HL-60 (cell line): ENCODE measurements around the gene CAPN13.

Experiments
- DNase-seq, 2 experiments: peaks; one replicate each; pipeline ENCODE4 v3.0.0-alpha.2; 2010 to 2020; ENCODE audit warnings: low read depth in 1 of 2, low spot score in 1 of 2
- H3K27ac ChIP-seq: fragments of 250-450 bp; sonication (Bioruptor Pico); replicated peaks from 2 replicates; pipeline ENCODE4 v1.5.1; 2020; ENCODE audit warnings: mild to moderate bottlenecking, moderate library complexity
- H3K27me3 ChIP-seq: fragments of 250-450 bp; sonication (Bioruptor Pico); 2 replicates; pipeline ENCODE4 v1.5.1; 2021; ENCODE audit warnings: mild to moderate bottlenecking, moderate library complexity; ENCODE audit not compliant: insufficient read depth, poor library complexity, severe bottlenecking
- H3K4me3 ChIP-seq: replicated peaks from 2 replicates; pipeline ENCODE4 v1.5.1; 2011; ENCODE audit warnings: mild to moderate bottlenecking, control low read depth, low read length; ENCODE audit not compliant: insufficient read depth
- GABPA ChIP-seq: IDR thresholded peaks from 2 replicates; pipeline ENCODE4 v1.6.1; 2012; ENCODE audit warnings: low read depth
- POLR2AphosphoS5 ChIP-seq: IDR thresholded peaks from 2 replicates; pipeline ENCODE4 v1.6.1; 2012; ENCODE audit warnings: low read depth
- SPI1 ChIP-seq: IDR thresholded peaks from 2 replicates; pipeline ENCODE4 v1.6.1; 2012; ENCODE audit warnings: low read depth, mild to moderate bottlenecking, borderline replicate concordance
- TF ChIP-seq, protein P1 (sequence below): IDR thresholded peaks from one replicate; pipeline ENCODE4 v1.5.1; 2011; ENCODE audit warnings: low read length, control low read depth, inconsistent platforms; ENCODE audit not compliant: insufficient read depth
- TF ChIP-seq, protein P2 (sequence below): IDR thresholded peaks from 2 replicates; pipeline ENCODE4 v1.6.1; 2012; ENCODE audit warnings: low read depth; ENCODE audit not compliant: insufficient replicate concordance

The CAPN13 gene

DNA sequence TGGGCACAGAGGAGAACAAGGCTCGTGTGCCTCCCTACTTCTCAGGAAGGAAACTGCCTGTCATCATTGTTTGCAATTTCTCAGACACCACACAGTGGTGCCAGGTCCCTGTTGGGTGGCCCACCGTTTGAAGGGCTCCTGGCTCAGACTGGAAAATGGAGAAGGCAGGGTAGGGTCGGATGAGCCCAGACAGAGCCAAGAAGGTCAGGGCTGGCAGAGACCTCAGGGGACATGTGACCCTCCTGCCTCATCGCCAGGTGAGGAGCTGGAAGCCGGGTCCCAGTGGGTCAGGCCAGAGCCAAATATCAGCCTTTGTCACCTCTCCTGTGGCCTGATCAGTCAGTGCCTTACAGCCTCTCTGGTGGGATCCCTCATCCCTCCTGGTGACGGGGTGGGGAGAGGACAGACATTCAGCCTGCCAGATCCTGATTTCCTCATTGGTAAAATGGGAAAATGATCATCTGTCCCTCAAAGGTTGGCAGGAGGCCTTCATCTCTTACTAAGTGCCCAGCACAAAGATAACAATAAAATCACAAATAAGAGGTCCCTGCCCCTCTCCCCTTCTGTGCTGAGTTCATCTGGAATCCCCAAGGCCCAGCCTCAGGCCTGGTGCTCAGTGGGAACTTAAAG lies 117.6 kb downstream of the CAPN13 start:
- no peak for DNase-seq
- no peak overlapping the region for H3K4me3 ChIP-seq
- TF ChIP-seq GABPA (no peak), SPI1 (no peak), POLR2AphosphoS5 (no peak)
- TF ChIP-seq, protein P1, sequence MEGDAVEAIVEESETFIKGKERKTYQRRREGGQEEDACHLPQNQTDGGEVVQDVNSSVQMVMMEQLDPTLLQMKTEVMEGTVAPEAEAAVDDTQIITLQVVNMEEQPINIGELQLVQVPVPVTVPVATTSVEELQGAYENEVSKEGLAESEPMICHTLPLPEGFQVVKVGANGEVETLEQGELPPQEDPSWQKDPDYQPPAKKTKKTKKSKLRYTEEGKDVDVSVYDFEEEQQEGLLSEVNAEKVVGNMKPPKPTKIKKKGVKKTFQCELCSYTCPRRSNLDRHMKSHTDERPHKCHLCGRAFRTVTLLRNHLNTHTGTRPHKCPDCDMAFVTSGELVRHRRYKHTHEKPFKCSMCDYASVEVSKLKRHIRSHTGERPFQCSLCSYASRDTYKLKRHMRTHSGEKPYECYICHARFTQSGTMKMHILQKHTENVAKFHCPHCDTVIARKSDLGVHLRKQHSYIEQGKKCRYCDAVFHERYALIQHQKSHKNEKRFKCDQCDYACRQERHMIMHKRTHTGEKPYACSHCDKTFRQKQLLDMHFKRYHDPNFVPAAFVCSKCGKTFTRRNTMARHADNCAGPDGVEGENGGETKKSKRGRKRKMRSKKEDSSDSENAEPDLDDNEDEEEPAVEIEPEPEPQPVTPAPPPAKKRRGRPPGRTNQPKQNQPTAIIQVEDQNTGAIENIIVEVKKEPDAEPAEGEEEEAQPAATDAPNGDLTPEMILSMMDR, result no peak
- TF ChIP-seq, protein P2, sequence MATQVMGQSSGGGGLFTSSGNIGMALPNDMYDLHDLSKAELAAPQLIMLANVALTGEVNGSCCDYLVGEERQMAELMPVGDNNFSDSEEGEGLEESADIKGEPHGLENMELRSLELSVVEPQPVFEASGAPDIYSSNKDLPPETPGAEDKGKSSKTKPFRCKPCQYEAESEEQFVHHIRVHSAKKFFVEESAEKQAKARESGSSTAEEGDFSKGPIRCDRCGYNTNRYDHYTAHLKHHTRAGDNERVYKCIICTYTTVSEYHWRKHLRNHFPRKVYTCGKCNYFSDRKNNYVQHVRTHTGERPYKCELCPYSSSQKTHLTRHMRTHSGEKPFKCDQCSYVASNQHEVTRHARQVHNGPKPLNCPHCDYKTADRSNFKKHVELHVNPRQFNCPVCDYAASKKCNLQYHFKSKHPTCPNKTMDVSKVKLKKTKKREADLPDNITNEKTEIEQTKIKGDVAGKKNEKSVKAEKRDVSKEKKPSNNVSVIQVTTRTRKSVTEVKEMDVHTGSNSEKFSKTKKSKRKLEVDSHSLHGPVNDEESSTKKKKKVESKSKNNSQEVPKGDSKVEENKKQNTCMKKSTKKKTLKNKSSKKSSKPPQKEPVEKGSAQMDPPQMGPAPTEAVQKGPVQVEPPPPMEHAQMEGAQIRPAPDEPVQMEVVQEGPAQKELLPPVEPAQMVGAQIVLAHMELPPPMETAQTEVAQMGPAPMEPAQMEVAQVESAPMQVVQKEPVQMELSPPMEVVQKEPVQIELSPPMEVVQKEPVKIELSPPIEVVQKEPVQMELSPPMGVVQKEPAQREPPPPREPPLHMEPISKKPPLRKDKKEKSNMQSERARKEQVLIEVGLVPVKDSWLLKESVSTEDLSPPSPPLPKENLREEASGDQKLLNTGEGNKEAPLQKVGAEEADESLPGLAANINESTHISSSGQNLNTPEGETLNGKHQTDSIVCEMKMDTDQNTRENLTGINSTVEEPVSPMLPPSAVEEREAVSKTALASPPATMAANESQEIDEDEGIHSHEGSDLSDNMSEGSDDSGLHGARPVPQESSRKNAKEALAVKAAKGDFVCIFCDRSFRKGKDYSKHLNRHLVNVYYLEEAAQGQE, result no peak
- no peaks in the 10 kb centered on the region for H3K27me3 ChIP-seq
- no peak overlapping the region for H3K27ac ChIP-seq

DNA sequence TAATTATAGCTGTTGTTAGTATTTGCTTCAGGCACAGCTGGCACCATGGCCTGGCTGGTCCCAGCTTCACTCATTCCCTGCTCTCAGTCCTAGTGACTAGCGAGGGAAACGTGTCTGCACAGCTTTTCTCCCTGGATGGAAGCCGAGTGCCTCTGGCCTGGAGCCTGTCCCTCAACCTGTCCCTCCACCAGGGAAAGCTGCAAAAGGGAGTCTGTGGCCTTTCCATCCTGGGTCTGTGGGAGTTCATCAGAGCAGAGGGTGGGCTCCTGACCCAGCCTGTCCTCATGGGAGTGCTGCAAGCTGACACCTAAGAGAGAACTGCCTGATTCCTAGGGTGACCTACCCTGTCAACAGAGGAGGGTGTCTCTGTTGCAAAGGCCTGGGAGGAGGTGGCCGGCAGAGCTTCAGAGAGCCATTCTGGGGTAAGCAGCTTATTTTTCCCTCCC lies 118.3 kb downstream of the CAPN13 start:
- Histone ChIP-seq H3K27ac (no peak overlapping the region), H3K27me3 (no peaks in the 10 kb centered on the region), H3K4me3 (no peak overlapping the region)
- TF ChIP-seq, protein P2, result no peak
- TF ChIP-seq SPI1 (no peak), POLR2AphosphoS5 (no peak), GABPA (no peak)
- TF ChIP-seq, protein P1, result no peak
- DNase-seq, result no peak

DNA sequence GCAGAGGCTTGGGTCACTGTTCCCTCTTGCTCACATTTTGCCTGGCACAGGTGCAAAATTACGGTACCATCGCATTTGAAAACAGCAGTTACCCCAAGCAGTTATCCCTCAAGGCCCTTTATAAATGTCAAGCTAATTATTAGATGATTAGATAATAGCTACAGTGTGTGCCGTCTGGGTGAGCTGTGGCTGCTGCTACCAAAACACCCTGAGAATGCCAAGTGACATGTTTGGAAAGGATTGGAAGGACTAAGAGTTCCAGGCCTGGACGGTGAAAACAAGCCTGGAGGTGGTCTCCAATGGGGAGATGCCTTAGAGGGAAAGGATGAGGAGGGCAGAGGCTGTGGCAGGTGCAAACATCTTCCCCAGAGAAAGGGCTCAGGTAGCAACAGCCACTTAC lies 120.6 kb downstream of the CAPN13 start:
- TF ChIP-seq, protein P2, result no peak
- TF ChIP-seq POLR2AphosphoS5, result no peak
- TF ChIP-seq GABPA, result no peak
- no peak for TF ChIP-seq SPI1
- TF ChIP-seq, protein P1, result no peak
- no peak overlapping the region for H3K27ac ChIP-seq
- no peaks in the 10 kb centered on the region for H3K27me3 ChIP-seq
- no peak overlapping the region for H3K4me3 ChIP-seq
- DNase-seq, result no peak
